Uterus (tissue), 2 donors: ENCODE data around the gene SMOC2.

ENCODE experiments used
- POLR2A ChIP-seq, 2 donors: fragments of 450-650 bp; IDR thresholded peaks; one replicate each; pipeline ENCODE4 v1.6.1; 2016; ENCODE audit warnings: antibody characterized with exemption in 2 of 2, mild to moderate bottlenecking in 1 of 2, moderate library complexity in 1 of 2
- TF ChIP-seq, protein P1 (sequence below), 4 experiments: fragments of 200-600 bp in 2 of 4; fragments of 450-650 bp in 2 of 4; sonication (generic) in 2 of 4; IDR thresholded peaks; one replicate each; pipeline ENCODE4 v1.5.1; 2016 to 2019; ENCODE audit warnings: antibody characterized with exemption in 4 of 4, mild to moderate bottlenecking in 2 of 4, moderate library complexity in 1 of 4

DNA sequence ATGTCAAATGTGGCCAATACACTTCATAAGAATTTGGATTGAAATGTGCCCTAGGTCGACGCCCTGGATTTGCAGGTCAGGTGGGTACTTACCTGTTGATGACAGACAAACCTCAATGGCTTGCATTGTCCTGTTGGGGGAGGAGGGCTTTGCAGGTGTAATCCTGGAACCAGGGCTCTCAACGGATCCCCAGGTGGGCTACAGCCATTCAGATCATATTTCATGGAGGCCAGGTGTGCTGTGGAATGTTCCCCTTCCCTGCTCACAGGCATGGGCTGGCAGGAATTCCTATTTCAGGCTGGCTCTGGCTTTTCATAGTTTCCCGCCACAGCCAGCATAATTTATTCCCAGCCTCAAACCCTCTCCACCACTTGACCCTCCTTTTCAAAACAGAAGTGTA, 254.7 kb downstream of the SMOC2 start:
- no peak for TF ChIP-seq POLR2A (IDR thresholded peaks at IDR 0.05)
- TF ChIP-seq, protein P1, sequence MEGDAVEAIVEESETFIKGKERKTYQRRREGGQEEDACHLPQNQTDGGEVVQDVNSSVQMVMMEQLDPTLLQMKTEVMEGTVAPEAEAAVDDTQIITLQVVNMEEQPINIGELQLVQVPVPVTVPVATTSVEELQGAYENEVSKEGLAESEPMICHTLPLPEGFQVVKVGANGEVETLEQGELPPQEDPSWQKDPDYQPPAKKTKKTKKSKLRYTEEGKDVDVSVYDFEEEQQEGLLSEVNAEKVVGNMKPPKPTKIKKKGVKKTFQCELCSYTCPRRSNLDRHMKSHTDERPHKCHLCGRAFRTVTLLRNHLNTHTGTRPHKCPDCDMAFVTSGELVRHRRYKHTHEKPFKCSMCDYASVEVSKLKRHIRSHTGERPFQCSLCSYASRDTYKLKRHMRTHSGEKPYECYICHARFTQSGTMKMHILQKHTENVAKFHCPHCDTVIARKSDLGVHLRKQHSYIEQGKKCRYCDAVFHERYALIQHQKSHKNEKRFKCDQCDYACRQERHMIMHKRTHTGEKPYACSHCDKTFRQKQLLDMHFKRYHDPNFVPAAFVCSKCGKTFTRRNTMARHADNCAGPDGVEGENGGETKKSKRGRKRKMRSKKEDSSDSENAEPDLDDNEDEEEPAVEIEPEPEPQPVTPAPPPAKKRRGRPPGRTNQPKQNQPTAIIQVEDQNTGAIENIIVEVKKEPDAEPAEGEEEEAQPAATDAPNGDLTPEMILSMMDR (IDR thresholded peaks at IDR 0.05): no peak
